HG03520 (cell line): ENCODE results near the gene IMP4.

Source experiments
- ATAC-seq: cut with Tn5 transposase; IDR thresholded peaks from one replicate; pipeline ENCODE4 v1.9.1; 2021; ENCODE audit warnings: mild to moderate bottlenecking, moderate library complexity; ENCODE audit not compliant: unreplicated experiment

IMP4 gene

DNA sequence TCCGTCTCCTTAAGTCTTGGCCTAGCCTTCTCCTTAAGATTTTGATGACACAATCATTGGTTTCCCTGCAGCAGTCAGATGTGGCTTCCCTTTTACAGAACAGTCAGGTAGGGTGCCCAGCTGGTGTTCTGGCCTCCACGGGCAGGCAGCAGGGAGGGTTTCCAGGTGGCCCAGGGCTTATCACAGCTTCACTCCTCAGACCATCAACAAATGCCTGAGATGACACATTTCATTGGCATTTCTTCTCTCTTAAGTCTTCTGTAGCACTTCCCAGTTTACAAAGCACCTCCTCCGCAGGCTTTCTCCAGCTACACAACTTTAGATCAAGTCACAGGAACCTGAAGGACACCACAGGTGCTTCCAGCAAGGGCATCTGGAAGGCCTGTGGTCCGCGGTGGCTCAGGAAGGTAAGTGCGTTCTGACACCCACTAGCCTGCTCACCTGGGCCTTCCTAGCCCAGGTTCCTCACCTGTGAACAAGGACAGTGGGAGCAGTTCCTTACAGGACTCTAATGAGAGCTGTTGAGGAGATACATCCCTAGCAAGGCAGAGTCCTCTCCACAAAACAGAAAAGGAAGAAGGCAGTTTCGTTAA is 50.7 kb downstream of the IMP4 start:
- ATAC-seq = no peak
